Measurements from ENCODE around the gene SPPL2B. TPM values are rescaled to one million over a fixed set of nuclear protein-coding genes. Genes with fewer than 3 reads are reported as not detected.

SPPL2B gene
- total RNA-seq, 3 donors from 2014 or later (not counting 1 experiment from before 2014, with no cell fraction given): 63.2 to 83.8 (median 79.7) TPM

DNA sequence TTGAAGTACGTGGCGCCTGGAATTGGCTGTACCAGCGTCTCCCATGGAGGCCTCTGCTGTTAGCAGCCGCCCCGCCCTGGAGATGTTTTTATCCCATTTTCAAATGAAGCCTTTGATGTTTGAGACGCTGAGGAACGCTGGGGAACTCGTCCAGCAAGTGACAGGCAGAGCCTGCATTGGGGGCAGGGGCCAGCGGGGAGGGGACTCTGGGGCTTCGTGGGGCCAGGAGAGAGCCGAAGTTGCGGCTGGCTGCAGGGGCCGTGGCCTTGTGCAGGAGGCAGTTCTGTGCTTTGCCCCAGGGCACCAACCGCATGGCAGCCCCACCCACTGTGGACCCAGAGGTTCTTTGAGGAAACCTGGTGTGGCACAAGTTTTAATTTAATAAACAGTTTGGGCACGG, 13.5 kb downstream of the SPPL2B start:
- H3K36me3 ChIP-seq (ENCODE audit: control insufficient read depth, insufficient read depth, low read length): peaks cover 17% of the 10 kb centered on the region
- intact Hi-C loops (cut with micrococcal nuclease): no loop called here

GRCh38 chr19:2342656-2343288, 14.3 kb downstream of the SPPL2B start:
- Histone ChIP-seq H3K36me3 (ENCODE audit: control insufficient read depth, insufficient read depth, low read length) (peaks cover 15% of the 10 kb centered on the region), H3K27me3 (ENCODE audit: control insufficient read depth, insufficient read depth, low read length) (no peaks in the 10 kb centered on the region), H3K27ac (ENCODE audit: low read length) (no peak overlapping the region), H3K9me3 (ENCODE audit: control insufficient read depth, insufficient read depth, low read length) (no peaks in the 10 kb centered on the region), H3K4me1 (ENCODE audit: control insufficient read depth, insufficient read depth, low read length) (no peaks in the 10 kb centered on the region), H3K4me3 (ENCODE audit: low read length) (no peak overlapping the region)
- Mint-ChIP-seq H3K9me3 (no peaks in the 10 kb centered on the region), H3K27me3 (ENCODE audit: low read depth in 2 of 2) (no peaks in the 10 kb centered on the region), H3K36me3 (no peaks in the 10 kb centered on the region), H3K27ac (no peak overlapping the region), H3K4me1 (peaks cover 0 to 5% of the 10 kb centered on the region in 2 donors), H3K4me3 (no peak overlapping the region)
- ATAC-seq (no peak), DNase-seq (no peak)
- WGBS (ENCODE audit: insufficient coverage): 97% methylated on average over 29 of the region's 29 CpGs
- intact Hi-C loops (cut with micrococcal nuclease): no loop called here
- no peak for TF ChIP-seq CTCF (IDR thresholded peaks at IDR 0.05)

More for the DNA sequence above, 13.5 kb downstream of the SPPL2B start:
- H3K4me1 Mint-ChIP-seq: peaks cover 0 to 5% of the 10 kb centered on the region in 2 donors
- Histone ChIP-seq H3K27me3 (ENCODE audit: control insufficient read depth, insufficient read depth, low read length) (no peaks in the 10 kb centered on the region), H3K9me3 (ENCODE audit: control insufficient read depth, insufficient read depth, low read length) (no peaks in the 10 kb centered on the region), H3K4me3 (ENCODE audit: low read length) (no peak overlapping the region), H3K4me1 (ENCODE audit: control insufficient read depth, insufficient read depth, low read length) (no peaks in the 10 kb centered on the region), H3K27ac (ENCODE audit: low read length) (no peak overlapping the region)
- no peak for ATAC-seq
- DNase-seq: no peak
- H3K4me3 Mint-ChIP-seq: no peak overlapping the region
- 89% methylated on average over 15 of the region's 15 CpGs for WGBS (ENCODE audit: insufficient coverage)
- H3K9me3 Mint-ChIP-seq: no peaks in the 10 kb centered on the region
- H3K27ac Mint-ChIP-seq: no peak overlapping the region
- H3K27me3 Mint-ChIP-seq (ENCODE audit: low read depth in 2 of 2): no peaks in the 10 kb centered on the region
- no peak for TF ChIP-seq CTCF (IDR thresholded peaks at IDR 0.05)
- H3K36me3 Mint-ChIP-seq: no peaks in the 10 kb centered on the region

- ATAC-seq (no peak), DNase-seq (no peak)
- peaks cover 16% of the 10 kb centered on the region for H3K36me3 ChIP-seq (ENCODE audit: control insufficient read depth, insufficient read depth, low read length)
- no peak overlapping the region for H3K4me3 Mint-ChIP-seq
- intact Hi-C loops (cut with micrococcal nuclease): no loop called here
- H3K4me1 ChIP-seq (ENCODE audit: control insufficient read depth, insufficient read depth, low read length): no peaks in the 10 kb centered on the region
- no peak overlapping the region for H3K27ac Mint-ChIP-seq
- H3K9me3 ChIP-seq (ENCODE audit: control insufficient read depth, insufficient read depth, low read length): no peaks in the 10 kb centered on the region
- no peak overlapping the region for H3K27ac ChIP-seq (ENCODE audit: low read length)
- TF ChIP-seq CTCF (IDR thresholded peaks at IDR 0.05): no peak
- peaks cover 0 to 5% of the 10 kb centered on the region in 2 donors for H3K4me1 Mint-ChIP-seq
- no peaks in the 10 kb centered on the region for H3K27me3 Mint-ChIP-seq (ENCODE audit: low read depth in 2 of 2)
- H3K4me3 ChIP-seq (ENCODE audit: low read length): no peak overlapping the region
- no peaks in the 10 kb centered on the region for H3K9me3 Mint-ChIP-seq
- H3K27me3 ChIP-seq (ENCODE audit: control insufficient read depth, insufficient read depth, low read length): no peaks in the 10 kb centered on the region
- 92% methylated on average over 31 of the region's 31 CpGs for WGBS (ENCODE audit: insufficient coverage)
- H3K36me3 Mint-ChIP-seq: no peaks in the 10 kb centered on the region
Measured at GRCh38 chr19:2343289-2343982, 15.0 kb downstream of the SPPL2B start.

All from natural killer cell (primary cell).